Left lung (tissue), 10 donors: ENCODE data around the gene MAP1B. TPM values are rescaled to one million over a fixed set of nuclear protein-coding genes. Genes with fewer than 3 reads are reported as not detected.

ENCODE experiments used
- ATAC-seq: fragments of 200-7000 bp; cut with Tn5 transposase; one replicate; pipeline ENCODE4 v1.9.1; 2020; ENCODE audit warnings: moderate library complexity
- DNase-seq, 4 donors: peaks; one replicate each; pipeline ENCODE4 v3.0.0-alpha.2; 2013 to 2020
- H3K27ac ChIP-seq, 2 donors: fragments of 200-600 bp; sonication (generic) in 1 of 2; one replicate each; pipeline versions ENCODE4 v1.5.0 to v1.8.0; 2020 to 2021
- H3K27me3 ChIP-seq, 2 donors: fragments of 200-600 bp; sonication (generic) in 1 of 2; one replicate each; pipeline versions ENCODE4 v1.5.0 to v1.8.0; 2020 to 2021
- H3K36me3 ChIP-seq, 2 donors: fragments of 200-600 bp; sonication (generic) in 1 of 2; one replicate each; pipeline versions ENCODE4 v1.5.0 to v1.8.0; 2020 to 2021
- H3K4me1 ChIP-seq, 2 donors: fragments of 200-600 bp; one replicate each; pipeline ENCODE4 v1.8.0; 2021
- H3K4me3 ChIP-seq, 2 donors: fragments of 200-600 bp; sonication (generic) in 1 of 2; one replicate each; pipeline versions ENCODE4 v1.5.0 to v1.8.0; 2020 to 2021; ENCODE audit warnings: mild to moderate bottlenecking in 1 of 2
- H3K9me3 ChIP-seq, 2 donors: fragments of 200-600 bp; sonication (generic) in 1 of 2; one replicate each; pipeline versions ENCODE4 v1.5.0 to v1.8.0; 2020 to 2021
- intact Hi-C, 2 donors: fragments of 100-400 bp; cut with DNase I; formaldehyde crosslinking; loops; one replicate each; pipeline versions ENCODE4 v1.11.2 to v1.14.2; 2022
- polyA plus RNA-seq, 6 donors: library from polyadenylated mRNA; unstranded; fragments of 120-200 nt; gene quantifications; one replicate each; pipeline ENCODE4 v1.2.1, GENCODE V29; 2013; ENCODE audit not compliant: insufficient read length in 6 of 6
- total RNA-seq, 2 donors: library from RNA; stranded (reverse); fragmentation: NEBNext Ultra II Directional; extraction: Animal tissue kit (Norgen Biotek cat#: 25700); gene quantifications; one replicate each; pipeline ENCODE4 v1.2.1, GENCODE V29; 2021
- TF ChIP-seq, protein P1 (sequence below), 2 donors: fragments of 200-600 bp; sonication (generic) in 1 of 2; IDR thresholded peaks; one replicate each; pipeline versions ENCODE4 v1.5.0 to v1.8.0; 2021; ENCODE audit warnings: antibody characterized with exemption in 2 of 2
- donor health status: DM: no; HTN: yes; CAD: no.
- donor health status: DM: no; HTN: no; CAD: no.

Gene MAP1B
- total and polyA plus RNA-seq, 8 donors = 14.6 to 62.6 (median 23.3) TPM

DNA sequence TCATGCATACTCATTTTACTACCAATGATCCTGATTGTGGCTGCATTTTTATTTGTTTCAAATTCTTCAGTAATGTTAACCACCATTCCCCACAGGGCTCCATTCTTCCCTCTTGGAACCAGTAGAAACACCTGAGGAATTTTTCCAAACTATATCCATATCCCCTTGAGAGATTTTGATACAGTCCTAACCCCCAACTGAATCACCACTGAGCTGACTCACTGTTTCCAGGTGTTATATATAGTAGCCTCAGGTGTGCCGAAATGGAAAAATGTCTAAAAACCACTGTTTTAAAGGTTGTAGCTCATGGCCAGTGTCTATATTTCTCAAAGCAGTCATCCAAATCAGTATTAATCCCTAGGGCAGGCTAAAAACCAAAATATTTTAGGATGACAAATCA lies 127.6 kb downstream of the MAP1B start:
- no peak overlapping the region for H3K27ac ChIP-seq

DNA sequence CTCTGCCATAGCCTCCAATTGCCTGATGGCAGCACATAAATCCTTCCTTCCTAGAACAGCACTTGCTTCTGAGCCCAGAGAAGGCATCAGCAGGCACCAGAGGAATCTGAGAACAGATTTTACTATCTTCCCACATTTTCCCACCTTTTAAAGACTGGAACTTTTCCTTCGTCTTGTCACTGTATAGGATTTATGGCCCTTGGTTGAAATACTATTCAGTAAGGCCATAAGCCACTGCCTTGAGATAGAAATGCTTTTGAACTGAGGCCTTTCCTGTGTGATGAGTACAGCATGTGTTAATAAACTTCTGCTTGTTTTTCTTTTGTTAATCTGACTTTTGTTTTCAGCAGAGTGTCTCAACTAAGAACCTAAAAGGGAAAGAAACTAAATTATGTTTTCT lies 128.4 kb downstream of the MAP1B start:
- no peak overlapping the region for H3K4me3 ChIP-seq
- no peak for ATAC-seq
- H3K36me3 ChIP-seq = peaks cover 0 to 36% of the 10 kb centered on the region in 2 donors
- H3K27ac ChIP-seq = no peak overlapping the region
- TF ChIP-seq, protein P1, sequence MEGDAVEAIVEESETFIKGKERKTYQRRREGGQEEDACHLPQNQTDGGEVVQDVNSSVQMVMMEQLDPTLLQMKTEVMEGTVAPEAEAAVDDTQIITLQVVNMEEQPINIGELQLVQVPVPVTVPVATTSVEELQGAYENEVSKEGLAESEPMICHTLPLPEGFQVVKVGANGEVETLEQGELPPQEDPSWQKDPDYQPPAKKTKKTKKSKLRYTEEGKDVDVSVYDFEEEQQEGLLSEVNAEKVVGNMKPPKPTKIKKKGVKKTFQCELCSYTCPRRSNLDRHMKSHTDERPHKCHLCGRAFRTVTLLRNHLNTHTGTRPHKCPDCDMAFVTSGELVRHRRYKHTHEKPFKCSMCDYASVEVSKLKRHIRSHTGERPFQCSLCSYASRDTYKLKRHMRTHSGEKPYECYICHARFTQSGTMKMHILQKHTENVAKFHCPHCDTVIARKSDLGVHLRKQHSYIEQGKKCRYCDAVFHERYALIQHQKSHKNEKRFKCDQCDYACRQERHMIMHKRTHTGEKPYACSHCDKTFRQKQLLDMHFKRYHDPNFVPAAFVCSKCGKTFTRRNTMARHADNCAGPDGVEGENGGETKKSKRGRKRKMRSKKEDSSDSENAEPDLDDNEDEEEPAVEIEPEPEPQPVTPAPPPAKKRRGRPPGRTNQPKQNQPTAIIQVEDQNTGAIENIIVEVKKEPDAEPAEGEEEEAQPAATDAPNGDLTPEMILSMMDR (IDR thresholded peaks at IDR 0.05) = no peak
- DNase-seq = no peak
- H3K27me3 ChIP-seq = no peaks in the 10 kb centered on the region
- H3K4me1 ChIP-seq = peaks cover 0 to 23% of the 10 kb centered on the region in 2 donors
- intact Hi-C loops = no loop called here
- H3K9me3 ChIP-seq = no peaks in the 10 kb centered on the region

More for the DNA sequence above, 127.6 kb downstream of the MAP1B start:
- intact Hi-C loops = no loop called here
- TF ChIP-seq, protein P1 (IDR thresholded peaks at IDR 0.05) = no peak
- H3K27me3 ChIP-seq = no peaks in the 10 kb centered on the region
- no peak for ATAC-seq
- H3K9me3 ChIP-seq = no peaks in the 10 kb centered on the region
- H3K36me3 ChIP-seq = peaks cover 0 to 41% of the 10 kb centered on the region in 2 donors
- H3K4me3 ChIP-seq = no peak overlapping the region
- no peak for DNase-seq
- peaks cover 0 to 23% of the 10 kb centered on the region in 2 donors for H3K4me1 ChIP-seq

DNA sequence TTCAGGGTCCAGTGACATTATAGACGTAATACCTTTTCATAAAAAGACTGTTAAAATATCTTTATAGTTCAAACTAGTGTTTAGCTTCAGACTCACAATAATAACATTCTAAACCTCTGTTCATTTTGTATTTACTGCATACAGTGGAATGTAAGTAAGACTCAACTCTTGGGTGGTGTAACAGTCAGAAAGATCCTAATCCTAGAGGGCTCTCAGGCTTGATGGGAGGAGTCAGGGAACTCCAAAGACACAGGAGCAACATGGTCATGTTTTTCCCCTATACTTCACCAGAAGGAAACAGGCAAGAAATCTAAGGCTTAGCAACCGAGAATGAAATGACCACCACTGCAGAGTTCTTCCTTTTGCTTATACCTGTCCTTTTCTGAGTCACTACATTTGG lies 130.1 kb downstream of the MAP1B start:
- no peak for DNase-seq
- H3K27me3 ChIP-seq = no peaks in the 10 kb centered on the region
- H3K4me1 ChIP-seq = peaks cover 0 to 18% of the 10 kb centered on the region in 2 donors
- peaks cover 0 to 19% of the 10 kb centered on the region in 2 donors for H3K36me3 ChIP-seq
- no peak overlapping the region for H3K4me3 ChIP-seq
- TF ChIP-seq, protein P1 (IDR thresholded peaks at IDR 0.05) = no peak
- no peak for ATAC-seq
- intact Hi-C loops = no loop called here
- no peak overlapping the region for H3K27ac ChIP-seq
- H3K9me3 ChIP-seq = no peaks in the 10 kb centered on the region

DNA sequence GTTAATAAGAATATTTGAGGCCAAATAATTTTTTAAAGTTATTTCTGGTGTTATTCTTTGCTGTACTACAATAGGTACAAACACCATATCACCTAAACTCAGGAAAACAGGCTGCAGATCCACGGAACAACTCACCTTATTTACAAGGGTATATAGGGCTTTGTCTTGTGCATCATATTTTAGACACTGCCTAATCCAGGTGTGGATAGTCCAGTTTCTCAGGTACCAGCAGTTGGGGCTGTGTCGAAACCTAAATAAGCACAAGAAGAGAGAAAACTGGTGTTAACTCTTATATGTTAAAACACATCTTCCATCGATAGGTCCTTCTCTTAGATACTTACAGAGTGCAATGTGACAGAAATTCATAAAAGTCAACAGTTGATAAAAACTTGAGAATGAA lies 130.6 kb downstream of the MAP1B start:
- H3K27ac ChIP-seq = no peak overlapping the region
- no peak overlapping the region for H3K4me3 ChIP-seq
- TF ChIP-seq, protein P1 (IDR thresholded peaks at IDR 0.05) = no peak
- ATAC-seq (no peak), DNase-seq (no peak)
- intact Hi-C loops = no loop called here
- H3K9me3 ChIP-seq = no peaks in the 10 kb centered on the region
- peaks cover 0 to 14% of the 10 kb centered on the region in 2 donors for H3K4me1 ChIP-seq
- H3K27me3 ChIP-seq = no peaks in the 10 kb centered on the region
- H3K36me3 ChIP-seq = peaks cover 0 to 18% of the 10 kb centered on the region in 2 donors

DNA sequence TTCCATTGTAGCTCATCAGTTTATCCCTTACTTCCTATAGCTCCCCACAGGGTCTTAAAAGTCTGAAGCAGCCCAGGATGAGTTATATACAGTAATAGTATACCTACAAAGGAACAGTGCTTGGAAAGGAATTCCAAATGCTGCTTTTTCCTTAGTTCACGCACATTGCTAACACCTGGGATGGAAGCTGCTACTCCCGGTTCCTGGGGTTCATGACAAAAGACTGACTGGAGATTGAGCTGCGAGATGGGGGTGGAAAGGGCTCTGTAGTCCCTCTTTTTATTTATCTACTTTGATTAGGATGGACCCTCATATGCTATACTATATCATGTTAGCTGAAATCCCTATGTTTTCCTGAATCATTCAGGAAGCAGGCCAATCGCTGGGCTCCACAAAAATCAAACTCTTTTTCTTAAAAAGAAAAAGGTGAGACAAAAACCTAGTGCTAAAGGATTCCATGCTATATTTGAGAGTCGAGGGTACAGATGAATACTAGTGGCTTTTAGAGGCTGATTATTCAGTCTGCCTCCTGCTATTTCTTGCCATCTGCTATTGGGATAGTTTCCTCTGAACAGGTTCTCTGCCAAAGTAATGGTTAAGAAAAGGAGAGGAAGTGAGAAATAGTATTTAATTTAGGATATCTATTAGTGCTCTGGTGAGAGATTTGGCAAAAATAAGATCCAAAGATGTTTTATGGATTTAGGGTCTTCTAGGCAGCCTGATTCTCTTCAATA lies 131.6 kb downstream of the MAP1B start:
- no peak for ATAC-seq
- peaks cover 0 to 11% of the 10 kb centered on the region in 2 donors for H3K4me1 ChIP-seq
- intact Hi-C loops = no loop called here
- no peak for DNase-seq
- TF ChIP-seq, protein P1 (IDR thresholded peaks at IDR 0.05) = no peak
- no peak overlapping the region for H3K4me3 ChIP-seq
- no peaks in the 10 kb centered on the region for H3K9me3 ChIP-seq
- peaks cover 0 to 18% of the 10 kb centered on the region in 2 donors for H3K36me3 ChIP-seq
- no peak overlapping the region for H3K27ac ChIP-seq
- no peaks in the 10 kb centered on the region for H3K27me3 ChIP-seq
